ENCODE results near the gene EIF2B2.
"Not testable (repeated sequence)": the region's sequence is repeated elsewhere in the genome, so short reads cannot be mapped to it uniquely, and the experiment has no call there.

EIF2B2 gene

GRCh38 chr14:74995781-74996180 lies 6.9 kb upstream of the EIF2B2 start:
- DNase-seq = not testable (repeated sequence)

- DNase-seq = no peak
Measured at GRCh38 chr14:75001261-75001660, 1.5 kb upstream of the EIF2B2 start.

- no peak for DNase-seq
Measured at GRCh38 chr14:75001899-75002298, 822 bp upstream of the EIF2B2 start.

- DNase-seq = no peak
Measured at GRCh38 chr14:75003250-75004027, 718 bp downstream of the EIF2B2 start.

GRCh38 chr14:75005357-75005756 lies 2.6 kb downstream of the EIF2B2 start:
- DNase-seq = no peak

GRCh38 chr14:75009176-75009575 lies 6.5 kb downstream of the EIF2B2 start:
- no peak for DNase-seq

- no peak for DNase-seq
Measured at GRCh38 chr14:75010472-75011093, 7.9 kb downstream of the EIF2B2 start.

- no peak for DNase-seq
Measured at GRCh38 chr14:75011356-75011994, 8.8 kb downstream of the EIF2B2 start.

GRCh38 chr14:75013290-75013689 lies 10.6 kb downstream of the EIF2B2 start:
- no peak for DNase-seq

- DNase-seq = no peak
Measured at GRCh38 chr14:75015496-75015895, 12.8 kb downstream of the EIF2B2 start.

- no peak for DNase-seq
Measured at GRCh38 chr14:75016815-75017214, 14.1 kb downstream of the EIF2B2 start.

- DNase-seq = no peak
Measured at GRCh38 chr14:75018694-75019093, 16.0 kb downstream of the EIF2B2 start.

- peak; percentile 37 for DNase-seq
Measured at GRCh38 chr14:75022655-75023054, 19.9 kb downstream of the EIF2B2 start.

- DNase-seq = no peak
Measured at GRCh38 chr14:75023108-75023507, 20.4 kb downstream of the EIF2B2 start.

- no peak for DNase-seq
Measured at GRCh38 chr14:75025082-75025481, 22.4 kb downstream of the EIF2B2 start.

- DNase-seq = no peak
Measured at GRCh38 chr14:75025876-75026275, 23.2 kb downstream of the EIF2B2 start.

GRCh38 chr14:75030147-75030546 lies 27.4 kb downstream of the EIF2B2 start:
- DNase-seq = no peak

GRCh38 chr14:75032939-75033338 lies 30.2 kb downstream of the EIF2B2 start:
- DNase-seq = peak; percentile 65

- DNase-seq = no peak
Measured at GRCh38 chr14:75040507-75040906, 37.8 kb downstream of the EIF2B2 start.

GRCh38 chr14:75040959-75041358 lies 38.2 kb downstream of the EIF2B2 start:
- no peak for DNase-seq

GRCh38 chr14:75041613-75042012 lies 38.9 kb downstream of the EIF2B2 start:
- DNase-seq = no peak

- peak; percentile 72 for DNase-seq
Measured at GRCh38 chr14:75042035-75042434, 39.3 kb downstream of the EIF2B2 start.

GRCh38 chr14:75044322-75044721 lies 41.6 kb downstream of the EIF2B2 start:
- no peak for DNase-seq

- no peak for DNase-seq
Measured at GRCh38 chr14:75044752-75045151, 42.0 kb downstream of the EIF2B2 start.
